ES-I3 (cell line): ENCODE results near the gene RNASE1.

Source experiments
- H3K36me3 ChIP-seq: 2 replicates; pipeline ENCODE4 v1.6.1; 2013; ENCODE audit warnings: mild to moderate bottlenecking, low read length, control low read depth, moderate library complexity; ENCODE audit not compliant: insufficient read depth
- H3K4me1 ChIP-seq: 2 replicates; pipeline ENCODE4 v1.6.1; 2013; ENCODE audit warnings: mild to moderate bottlenecking, control low read depth, low read length; ENCODE audit not compliant: insufficient read depth
- H3K9ac ChIP-seq: 2 replicates; pipeline ENCODE4 v1.6.1; 2013; ENCODE audit warnings: low read depth, mild to moderate bottlenecking, low read length, moderate library complexity
- H3K9me3 ChIP-seq: 2 replicates; pipeline ENCODE4 v1.6.1; 2013; ENCODE audit warnings: mild to moderate bottlenecking, low read length, moderate library complexity; ENCODE audit not compliant: control insufficient read depth, insufficient read depth

RNASE1 gene

DNA sequence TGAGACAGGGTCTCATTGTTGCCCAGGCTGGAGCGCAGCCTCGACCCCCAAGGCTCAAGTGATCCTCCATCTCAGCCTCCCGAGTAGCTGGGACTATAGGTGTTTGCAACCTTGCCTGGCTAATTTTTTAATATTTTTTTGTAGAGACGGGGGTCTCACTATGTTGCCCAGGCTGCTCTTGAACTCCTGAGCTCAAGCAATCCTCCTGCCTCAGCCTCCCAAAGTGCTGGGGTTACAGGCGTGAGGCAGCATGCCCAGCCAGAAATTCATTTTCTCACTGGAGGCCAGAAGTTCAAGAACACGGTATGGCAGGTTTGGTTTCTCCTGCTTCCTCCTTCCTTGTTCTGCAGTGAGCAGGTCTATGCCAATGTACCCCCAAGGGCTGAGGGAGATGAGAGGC, 3.7 kb downstream of the RNASE1 start:
- no peaks in the 10 kb centered on the region for H3K36me3 ChIP-seq
- peaks cover 19% of the 10 kb centered on the region for H3K4me1 ChIP-seq
- no peaks in the 10 kb centered on the region for H3K9me3 ChIP-seq
- H3K9ac ChIP-seq, result no peak overlapping the region

DNA sequence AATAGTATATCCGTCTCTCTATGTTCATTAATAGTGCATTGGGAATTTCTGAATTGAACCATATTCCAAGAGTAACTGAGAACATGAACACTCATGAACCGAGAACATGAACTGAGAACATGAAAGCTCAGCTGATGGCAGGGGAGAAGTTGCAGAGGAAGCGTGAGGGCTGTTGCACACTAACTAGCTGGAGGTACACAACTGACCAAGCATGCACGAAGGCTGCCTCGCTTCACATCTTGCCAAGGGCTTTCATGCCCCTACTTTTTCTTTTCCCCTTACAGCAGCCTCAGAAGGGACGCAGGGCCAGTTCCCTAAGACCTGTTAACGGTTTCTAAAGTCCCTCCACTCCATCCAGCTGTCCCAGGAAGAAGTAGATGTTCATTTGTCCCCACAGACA, 4.3 kb downstream of the RNASE1 start:
- Histone ChIP-seq H3K4me1 (peaks cover 15% of the 10 kb centered on the region), H3K9me3 (no peaks in the 10 kb centered on the region), H3K36me3 (no peaks in the 10 kb centered on the region), H3K9ac (no peak overlapping the region)

DNA sequence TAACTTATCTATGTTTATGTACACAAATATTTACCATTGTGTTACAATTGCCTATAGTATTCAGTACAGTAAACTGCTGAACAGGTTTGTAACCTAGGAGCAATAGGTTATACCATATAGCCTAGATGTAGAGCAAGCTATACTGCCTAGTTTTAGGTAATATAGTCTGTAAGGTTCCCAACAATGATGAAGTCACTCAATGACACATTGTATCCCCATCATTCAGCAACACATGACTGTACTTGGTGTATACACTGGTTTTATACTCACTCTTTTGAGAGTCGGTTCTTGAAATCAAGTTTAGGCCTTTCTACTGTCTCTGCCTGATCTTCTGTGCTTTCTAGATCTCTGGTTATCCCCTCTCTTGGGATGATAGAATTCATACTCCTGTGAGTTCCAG, 5.5 kb downstream of the RNASE1 start:
- no peak overlapping the region for H3K9ac ChIP-seq
- no peaks in the 10 kb centered on the region for H3K36me3 ChIP-seq
- no peaks in the 10 kb centered on the region for H3K9me3 ChIP-seq
- H3K4me1 ChIP-seq, result peaks cover 10% of the 10 kb centered on the region; the same call in 1 of the 2 replicates

DNA sequence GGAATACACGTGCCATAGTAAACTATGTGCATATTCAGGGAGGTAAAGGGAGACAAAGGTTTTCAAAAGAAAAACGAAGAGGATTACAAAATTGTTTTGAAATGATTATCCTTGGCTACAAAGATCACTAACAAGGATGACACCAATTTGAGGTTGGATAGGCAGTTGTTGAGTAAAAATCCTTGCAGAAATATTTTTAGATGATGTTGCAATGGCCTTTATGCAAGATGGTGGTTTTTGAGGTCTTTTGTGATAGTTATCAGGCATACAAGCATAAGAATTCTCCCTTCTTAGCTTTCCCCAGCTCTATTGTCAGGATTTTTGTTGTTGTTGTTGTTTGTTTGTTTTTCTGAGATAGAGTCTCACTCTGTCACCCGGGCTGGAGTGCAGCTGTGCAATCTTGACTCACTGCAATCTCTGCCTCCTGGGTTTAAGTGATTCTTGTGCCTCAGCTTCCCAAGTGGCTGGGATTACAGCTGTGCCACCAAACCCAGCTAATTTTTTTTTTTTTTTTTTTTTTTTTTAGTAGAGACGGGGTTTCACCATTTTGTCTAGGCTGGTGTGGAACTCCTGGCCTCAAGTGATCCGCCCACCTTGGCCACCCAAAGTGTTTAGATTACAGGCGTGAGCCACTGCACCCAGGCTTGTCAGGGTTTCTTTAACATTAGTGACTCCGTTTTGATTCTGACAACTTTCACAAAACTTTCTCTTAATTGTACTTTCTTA, 7.8 kb downstream of the RNASE1 start:
- Histone ChIP-seq H3K36me3 (no peaks in the 10 kb centered on the region), H3K4me1 (peaks cover 5% of the 10 kb centered on the region; the same call in 1 of the 2 replicates), H3K9ac (no peak overlapping the region), H3K9me3 (no peaks in the 10 kb centered on the region)

DNA sequence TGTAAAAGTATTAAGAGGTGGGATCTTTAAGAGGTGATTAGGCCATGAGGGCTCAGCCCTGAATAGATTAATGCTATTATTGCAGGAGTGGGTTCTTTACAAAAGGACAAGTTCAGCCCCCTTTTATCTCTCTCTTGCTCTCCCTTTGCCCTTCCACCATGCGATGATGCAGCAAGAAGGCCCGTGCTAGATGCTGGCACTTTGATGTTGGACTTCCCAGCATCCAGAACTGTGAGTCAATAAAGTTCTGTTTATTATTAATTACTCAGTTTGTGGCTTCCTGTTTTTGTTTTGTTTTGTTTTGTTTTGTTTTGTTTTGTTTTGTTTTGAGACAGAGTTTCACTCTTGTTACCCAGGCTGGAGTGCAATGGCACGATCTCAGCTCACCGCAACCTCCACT, 10.1 kb downstream of the RNASE1 start:
- H3K4me1 ChIP-seq, result no peaks in the 10 kb centered on the region
- no peak overlapping the region for H3K9ac ChIP-seq
- H3K9me3 ChIP-seq, result no peaks in the 10 kb centered on the region
- no peaks in the 10 kb centered on the region for H3K36me3 ChIP-seq

DNA sequence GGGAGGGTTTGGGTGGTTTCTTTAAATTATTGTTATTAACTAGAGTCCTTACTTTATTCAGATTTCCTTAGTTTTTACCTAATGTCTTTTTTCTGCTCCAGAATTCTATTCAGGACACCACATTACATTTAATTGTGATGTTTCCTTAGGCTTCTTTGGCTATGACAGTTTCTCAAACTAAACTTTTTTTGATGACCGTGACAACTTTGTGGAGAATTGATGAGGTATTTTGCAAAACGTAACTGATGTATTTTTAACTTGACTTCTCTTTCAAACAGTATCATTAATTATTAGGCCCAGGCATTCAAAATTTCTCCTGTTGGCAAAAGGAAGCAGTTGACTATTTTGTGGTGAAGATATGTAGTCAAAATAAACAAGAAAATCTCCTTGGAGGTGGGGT, 11.0 kb downstream of the RNASE1 start:
- Histone ChIP-seq H3K9me3 (no peaks in the 10 kb centered on the region), H3K4me1 (no peaks in the 10 kb centered on the region), H3K9ac (no peak overlapping the region), H3K36me3 (no peaks in the 10 kb centered on the region)

DNA sequence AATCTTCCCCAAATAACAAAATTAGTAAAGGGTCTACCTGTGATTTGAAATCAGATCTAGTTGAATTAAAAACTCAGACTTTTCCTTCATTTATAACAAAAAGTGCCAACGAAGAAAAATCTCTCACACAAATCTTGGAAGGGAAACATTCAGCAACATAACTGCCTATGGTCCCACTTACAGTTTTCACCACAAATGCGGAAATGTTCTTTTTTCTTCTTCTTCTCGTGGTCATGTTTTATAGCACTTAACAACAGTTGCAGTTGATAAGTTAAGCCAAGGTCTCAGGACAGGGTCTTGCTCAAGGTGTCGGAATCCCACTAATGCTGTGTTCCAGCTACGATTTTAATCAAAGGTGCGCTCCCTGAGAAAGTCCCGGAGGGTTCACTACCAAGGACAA, 11.5 kb downstream of the RNASE1 start:
- no peaks in the 10 kb centered on the region for H3K36me3 ChIP-seq
- no peaks in the 10 kb centered on the region for H3K4me1 ChIP-seq
- H3K9me3 ChIP-seq, result no peaks in the 10 kb centered on the region
- no peak overlapping the region for H3K9ac ChIP-seq

DNA sequence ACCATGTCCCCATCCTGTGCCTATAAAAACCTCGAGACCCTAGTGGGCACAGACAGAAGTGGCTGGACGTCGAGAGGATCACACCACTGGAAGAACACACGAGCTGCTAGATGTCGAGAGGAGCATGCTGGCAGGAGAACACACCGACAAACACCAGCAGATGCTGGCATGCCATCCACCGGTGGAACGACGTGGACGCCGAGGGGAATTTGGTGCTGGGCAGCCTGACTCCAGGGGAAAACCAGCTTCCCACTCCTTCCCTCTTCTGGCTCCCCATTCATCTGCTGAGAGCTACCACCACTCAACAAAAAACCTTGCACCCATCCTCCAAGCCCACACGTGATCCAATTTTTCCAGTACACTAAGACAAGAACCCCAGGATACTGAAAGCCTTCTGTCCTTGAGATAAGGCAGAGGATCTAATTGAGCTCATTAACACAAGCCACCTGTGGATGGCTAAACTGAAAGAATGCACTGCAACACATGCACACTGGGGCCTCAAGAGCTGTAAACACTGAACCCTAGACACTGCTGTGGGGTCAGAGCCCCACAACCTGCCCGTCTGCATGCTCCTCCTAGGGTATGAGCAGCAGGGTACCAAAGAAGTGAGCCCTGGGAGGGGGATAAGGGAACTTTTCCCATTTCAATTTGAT, 12.1 kb downstream of the RNASE1 start:
- no peak overlapping the region for H3K9ac ChIP-seq
- no peaks in the 10 kb centered on the region for H3K4me1 ChIP-seq
- H3K9me3 ChIP-seq, result no peaks in the 10 kb centered on the region
- H3K36me3 ChIP-seq, result no peaks in the 10 kb centered on the region

DNA sequence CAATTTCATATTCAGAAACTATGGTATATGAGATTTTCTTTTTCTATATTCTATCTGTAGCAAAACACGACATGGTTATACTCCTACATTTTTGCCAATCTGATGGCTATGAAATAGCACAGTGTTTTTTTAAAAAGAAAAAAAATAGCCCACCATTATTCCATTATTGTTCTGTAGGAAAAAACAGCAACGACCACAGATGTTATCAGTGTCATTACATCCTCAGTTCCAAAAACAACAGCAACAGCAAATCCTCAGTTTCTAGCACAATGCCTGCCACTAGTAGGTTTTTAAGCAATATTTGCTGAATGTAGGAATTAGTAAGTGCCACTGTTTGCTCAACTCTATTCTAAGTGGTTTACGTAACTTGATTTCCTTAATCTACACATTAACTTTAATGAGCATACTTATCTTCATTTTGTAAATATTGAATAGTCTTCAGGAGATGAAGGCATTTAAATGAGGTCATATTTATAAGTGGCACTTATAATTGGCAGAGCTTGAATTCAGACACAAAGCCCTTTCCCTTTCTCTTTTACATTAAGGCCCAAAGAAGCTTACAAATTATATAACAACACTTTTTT, 13.3 kb downstream of the RNASE1 start:
- no peaks in the 10 kb centered on the region for H3K36me3 ChIP-seq
- no peaks in the 10 kb centered on the region for H3K4me1 ChIP-seq
- H3K9me3 ChIP-seq, result no peaks in the 10 kb centered on the region
- H3K9ac ChIP-seq, result no peak overlapping the region

DNA sequence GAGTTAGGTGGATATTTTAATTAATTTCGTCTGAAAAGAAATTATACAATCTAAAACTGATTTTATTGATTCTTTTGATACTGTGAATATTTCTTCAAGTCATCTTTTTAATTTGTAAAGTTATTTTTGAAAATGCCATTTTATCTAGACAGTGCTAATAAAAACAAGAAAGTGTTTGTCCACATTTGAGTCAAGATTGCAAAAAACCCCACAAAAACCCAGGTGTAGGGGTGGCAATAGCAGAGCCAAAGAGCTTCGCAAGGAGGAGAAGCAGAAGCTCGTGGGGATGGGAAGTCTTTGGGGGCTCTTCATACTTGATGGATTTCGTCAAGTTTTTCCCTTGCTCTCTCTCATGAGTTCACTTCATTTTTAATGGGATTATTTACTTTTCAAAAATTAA, 15.6 kb downstream of the RNASE1 start:
- Histone ChIP-seq H3K9ac (no peak overlapping the region), H3K4me1 (peaks cover 13% of the 10 kb centered on the region), H3K9me3 (no peaks in the 10 kb centered on the region), H3K36me3 (no peaks in the 10 kb centered on the region)

DNA sequence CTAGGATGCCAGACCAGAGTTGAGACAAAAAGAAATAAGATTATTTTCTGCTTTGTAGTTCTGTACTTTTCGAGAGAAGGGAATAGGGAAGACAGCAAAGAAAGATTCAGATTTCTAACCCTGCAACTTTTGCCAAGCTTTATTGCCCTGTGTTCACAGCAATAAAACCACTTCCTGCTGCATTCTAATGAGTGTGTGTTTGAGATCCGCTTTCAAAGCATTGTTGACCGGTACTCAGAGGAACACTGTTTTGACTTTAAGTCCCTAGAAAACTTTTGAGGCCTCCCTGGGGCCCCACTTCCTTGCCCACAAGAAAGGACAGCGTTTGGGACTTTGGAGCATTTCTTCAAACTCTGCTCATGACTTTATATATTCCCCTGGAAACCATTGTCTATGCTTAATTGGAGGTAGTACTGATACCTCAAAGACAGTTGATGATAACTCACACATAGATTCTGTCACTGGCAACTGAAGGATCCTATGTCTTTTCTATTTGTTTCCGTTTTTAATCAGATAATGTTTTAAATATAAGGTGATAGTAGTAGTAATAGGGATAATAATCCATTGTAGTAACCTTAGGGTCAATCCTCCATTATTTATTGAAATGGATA, 20.3 kb downstream of the RNASE1 start:
- no peaks in the 10 kb centered on the region for H3K36me3 ChIP-seq
- peak overlapping the region; percentile 11; the same call in 1 of the 2 replicates for H3K9ac ChIP-seq

DNA sequence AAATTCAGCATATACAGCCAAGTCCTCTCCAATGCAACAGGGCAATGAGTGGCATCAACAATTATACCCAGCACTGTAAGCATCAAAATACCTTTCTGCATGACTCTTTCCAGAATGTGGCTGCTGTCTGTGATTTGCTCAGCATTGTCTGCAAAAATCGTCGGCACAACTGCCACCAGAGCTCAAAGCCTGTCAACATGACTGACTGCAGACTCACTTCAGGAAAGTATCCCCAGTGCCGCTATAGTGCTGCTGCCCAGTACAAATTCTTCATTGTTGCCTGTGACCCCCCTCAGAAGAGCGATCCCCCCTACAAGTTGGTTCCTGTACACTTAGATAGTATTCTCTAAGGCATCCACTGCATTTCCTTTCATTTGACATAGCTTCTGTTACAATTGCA, 20.8 kb downstream of the RNASE1 start:
- Histone ChIP-seq H3K36me3 (no peaks in the 10 kb centered on the region), H3K4me1 (peaks cover 27% of the 10 kb centered on the region), H3K9ac (peak overlapping the region; percentile 3; the same call in 1 of the 2 replicates), H3K9me3 (no peaks in the 10 kb centered on the region)

More for the DNA sequence above, 20.3 kb downstream of the RNASE1 start:
- H3K4me1 ChIP-seq, result peaks cover 27% of the 10 kb centered on the region
- H3K9me3 ChIP-seq, result no peaks in the 10 kb centered on the region

DNA sequence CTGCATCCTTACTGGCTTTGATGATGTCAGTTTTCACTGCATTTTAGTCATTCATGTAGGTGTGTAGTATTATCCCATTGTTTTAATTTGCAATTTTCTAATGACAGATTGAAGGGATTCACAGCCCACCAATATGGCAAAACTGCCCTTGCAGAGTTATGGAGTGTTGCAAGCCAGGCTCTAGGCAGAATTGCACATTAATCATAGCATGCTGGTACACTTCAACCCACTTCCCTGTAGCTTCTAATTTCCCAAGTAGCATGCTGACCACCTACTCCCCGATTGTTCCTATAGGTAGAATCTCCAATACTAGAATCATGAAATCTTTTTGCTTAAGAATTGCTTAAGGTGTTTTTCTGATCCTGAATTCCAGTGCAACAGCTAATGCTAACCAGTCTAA, 26.7 kb downstream of the RNASE1 start:
- Histone ChIP-seq H3K36me3 (no peaks in the 10 kb centered on the region; the same call in 1 of the 2 replicates), H3K9me3 (no peaks in the 10 kb centered on the region; the same call in 1 of the 2 replicates), H3K9ac (no peak overlapping the region), H3K4me1 (peaks cover 30% of the 10 kb centered on the region)

DNA sequence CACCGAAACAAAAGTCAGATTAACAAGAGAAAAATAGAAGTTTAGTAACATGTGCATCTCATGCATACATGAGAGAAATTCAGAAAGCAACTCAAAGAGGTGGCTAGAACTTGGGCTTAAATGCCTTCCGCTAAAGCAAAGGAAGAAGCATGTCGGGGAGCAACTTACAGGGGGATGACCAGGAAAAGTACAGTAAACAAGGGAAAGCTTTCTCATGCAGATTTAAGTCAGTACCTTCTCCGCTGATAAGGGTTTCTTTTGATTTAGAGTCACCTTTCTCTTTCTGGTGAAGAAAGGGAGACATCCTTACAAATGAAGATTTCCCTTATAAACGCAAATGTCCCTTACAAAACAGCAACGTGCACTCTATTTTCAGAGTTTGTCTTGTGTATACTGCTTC, 27.6 kb downstream of the RNASE1 start:
- Histone ChIP-seq H3K9ac (no peak overlapping the region), H3K4me1 (peaks cover 27% of the 10 kb centered on the region), H3K36me3 (no peaks in the 10 kb centered on the region; the same call in 1 of the 2 replicates), H3K9me3 (no peaks in the 10 kb centered on the region; the same call in 1 of the 2 replicates)
